GM12891 (cell line): ENCODE measurements around the gene TMEM259.
A peak's percentile ranks its signal among the peaks of the same experiment; 100 is the strongest.

Source experiments
- DNase-seq: peaks from one replicate; pipeline ENCODE4 v3.0.0; 2011; ENCODE audit warnings: low spot score; ENCODE audit not compliant: insufficient read length
- FAIRE-seq: peaks from 2 replicates; lab custom pipeline; 2011; peaks lifted over from hg19 to GRCh38; lab: Jason Lieb, UNC
- PAX5 ChIP-seq: IDR thresholded peaks from 2 replicates; pipeline ENCODE4 v1.6.1; 2011; ENCODE audit warnings: low read length, moderate library complexity, mild to moderate bottlenecking; ENCODE audit not compliant: insufficient read depth, severe bottlenecking
- POLR2A ChIP-seq: IDR thresholded peaks from 2 replicates; pipeline ENCODE4 v1.6.1; 2011; ENCODE audit warnings: low read depth, low read length, control low read depth
- POLR2AphosphoS5 ChIP-seq: IDR thresholded peaks from 2 replicates; pipeline ENCODE4 v1.6.1; 2011; ENCODE audit warnings: low read depth, low read length, control low read depth
- POU2F2 ChIP-seq: IDR thresholded peaks from 2 replicates; pipeline ENCODE4 v1.6.1; 2011; ENCODE audit warnings: low read depth, mild to moderate bottlenecking, control low read depth, low read length, moderate library complexity
- SPI1 ChIP-seq: IDR thresholded peaks from 2 replicates; pipeline ENCODE4 v1.6.1; 2011; ENCODE audit warnings: low read depth, low read length, control low read depth
- TAF1 ChIP-seq: IDR thresholded peaks from 2 replicates; pipeline ENCODE4 v1.6.1; 2011; ENCODE audit warnings: low read depth, low read length, control low read depth

The TMEM259 gene

GRCh38 chr19:1017115-1017905 is 3.6 kb downstream of the TMEM259 start:
- TF ChIP-seq POU2F2 (no peak), POLR2AphosphoS5 (0 out of 2 replicates have a peak, but pooled peaks have one; percentile 36), SPI1 (no peak)
- DNase-seq = no peak
- FAIRE-seq = no peak

- DNase-seq (no peak), FAIRE-seq (no peak)
- no peak for TF ChIP-seq TAF1
- TF ChIP-seq SPI1 = no peak
- no peak for TF ChIP-seq PAX5
- TF ChIP-seq POU2F2 = no peak
- TF ChIP-seq POLR2AphosphoS5 = no peak
- no peak for TF ChIP-seq POLR2A
Measured at GRCh38 chr19:1016647-1017114, 4.2 kb downstream of the TMEM259 start.

GRCh38 chr19:1015782-1016646 is 4.9 kb downstream of the TMEM259 start:
- no peak for TF ChIP-seq SPI1
- TF ChIP-seq POLR2AphosphoS5 = no peak
- TF ChIP-seq TAF1 = no peak
- no peak for TF ChIP-seq PAX5
- TF ChIP-seq POU2F2 = no peak
- TF ChIP-seq POLR2A = no peak
- DNase-seq (no peak), FAIRE-seq (no peak)

GRCh38 chr19:1015061-1015781 is 5.7 kb downstream of the TMEM259 start:
- no peak for DNase-seq
- no peak for FAIRE-seq
- TF ChIP-seq POU2F2 (no peak), TAF1 (no peak)

GRCh38 chr19:1014161-1015060 is 6.5 kb downstream of the TMEM259 start:
- no peak for FAIRE-seq
- no peak for TF ChIP-seq SPI1
- TF ChIP-seq POU2F2 = no peak
- no peak for TF ChIP-seq POLR2A
- TF ChIP-seq TAF1 = no peak
- TF ChIP-seq POLR2AphosphoS5 = no peak; the same call in 1 of the 2 replicates
- no peak for TF ChIP-seq PAX5

GRCh38 chr19:1013218-1013617 is 7.7 kb downstream of the TMEM259 start:
- DNase-seq (no peak), FAIRE-seq (no peak)
- TF ChIP-seq SPI1 (no peak), POU2F2 (no peak), PAX5 (no peak), POLR2A (0 out of 2 replicates have a peak, but pooled peaks have one; percentile 16), TAF1 (no peak), POLR2AphosphoS5 (no peak)

More at GRCh38 chr19:1014161-1015060, 6.5 kb downstream of the TMEM259 start:
- DNase-seq = no peak

GRCh38 chr19:1012334-1012733 is 8.6 kb downstream of the TMEM259 start:
- no peak for FAIRE-seq
- DNase-seq = no peak
- TF ChIP-seq POU2F2 (no peak), POLR2AphosphoS5 (0 out of 2 replicates have a peak, but pooled peaks have one; percentile 5), PAX5 (no peak)

- TF ChIP-seq POLR2A (no peak), POU2F2 (no peak), SPI1 (no peak), PAX5 (no peak), TAF1 (no peak), POLR2AphosphoS5 (no peak)
- DNase-seq = no peak
- no peak for FAIRE-seq
Measured at GRCh38 chr19:1011831-1012333, 9.0 kb downstream of the TMEM259 start.
